HCT116 (cell line): ENCODE measurements around the gene DSG1. TPM values are rescaled to one million over a fixed set of nuclear protein-coding genes. Genes with fewer than 3 reads are reported as not detected.

Source experiments
- ATAC-seq: fragments of 200-7000 bp; cut with Tn5 transposase; 2 replicates; pipeline ENCODE4 v1.9.1; 2020; ENCODE audit warnings: mild to moderate bottlenecking, moderate library complexity
- BruUV-seq: library from RNA; stranded (reverse); fragments of 400-500 nt; replicated peaks from 2 replicates; lab custom pipeline; 2021; lab: Mats Ljungman, UMichigan
- CTCF ChIA-PET: fragments of 300-600 bp; sonication (Branson Sonifier 250); formaldehyde crosslinking; loops from one replicate; lab custom pipeline; 2021; ENCODE audit warnings: antibody characterized with exemption; lab: Charles Lee
- POLR2A ChIA-PET: fragments of 300-600, 350-600 bp; sonication (Branson Sonifier 250); formaldehyde crosslinking; loops from one replicate; lab custom pipeline; 2021; ENCODE audit warnings: antibody characterized with exemption; lab: Charles Lee
- RAD21 ChIA-PET, 2 experiments: fragments of 300-600 bp; sonication (Branson Sonifier 250); formaldehyde crosslinking; loops; one replicate each; lab custom pipeline; 2023; ENCODE audit warnings: low total read pairs in 2 of 2; ENCODE audit not compliant: uncharacterized antibody in 2 of 2, unreplicated experiment in 2 of 2, low non-redundant PET in 1 of 2; lab: Charles Lee
- DNase-seq: peaks from one replicate; pipeline ENCODE4 v3.0.0-alpha.2; 2010; ENCODE audit warnings: low read depth, low spot score
- H2AFZ ChIP-seq: fragments of 200-600 bp; shearing (Covaris generic), sonication (generic); 2 replicates; pipeline ENCODE4 v1.6.1; 2017; ENCODE audit warnings: low read depth, mixed run types, mixed read lengths, antibody characterized with exemption, low read length; ENCODE audit not compliant: poor library complexity, severe bottlenecking
- H3K27ac ChIP-seq: 2 replicates; pipeline ENCODE4 v1.5.1; 2012; ENCODE audit warnings: low read depth, low read length
- H3K27me3 ChIP-seq: fragments of 200-600 bp; sonication (generic); 2 replicates; pipeline ENCODE4 v1.6.1; 2016; ENCODE audit warnings: mixed run types, low read length, mixed read lengths; ENCODE audit not compliant: insufficient read depth
- H3K36me3 ChIP-seq, 2 experiments: fragments of 200-500 bp in 1 of 2; fragments of 200-600 bp in 1 of 2; sonication (Bioruptor generic) in 1 of 2; sonication (generic) in 1 of 2; 2 replicates each; pipeline versions ENCODE4 v1.5.1 to v1.6.1; 2014 to 2016; ENCODE audit warnings: low read length in 2 of 2, inconsistent platforms in 1 of 2, mixed read lengths in 1 of 2, mixed run types in 1 of 2; ENCODE audit not compliant: insufficient read depth in 2 of 2, control insufficient read depth in 1 of 2
- H3K4me1 ChIP-seq, 2 experiments: fragments of 200-600 bp in 1 of 2; sonication (generic) in 1 of 2; 2 replicates each; pipeline versions ENCODE4 v1.5.1 to v1.6.1; 2012 to 2017; ENCODE audit warnings: low read length in 2 of 2, inconsistent platforms in 1 of 2, mild to moderate bottlenecking in 1 of 2, mixed read lengths in 1 of 2, mixed run types in 1 of 2, moderate library complexity in 1 of 2; ENCODE audit not compliant: insufficient read depth in 2 of 2, control insufficient read depth in 1 of 2
- H3K4me2 ChIP-seq: fragments of 200-600 bp; sonication (generic); 2 replicates; pipeline ENCODE4 v1.6.1; 2017; ENCODE audit warnings: mixed run types, low read length, mixed read lengths
- H3K4me3 ChIP-seq, 2 experiments: fragments of 200-600 bp in 1 of 2; sonication (generic) in 1 of 2; replicated peaks in 1 of 2; 2 replicates each; pipeline ENCODE4 v1.5.1; 2011 to 2016; ENCODE audit warnings: low read length in 2 of 2, control low read depth in 1 of 2, low read depth in 1 of 2, mild to moderate bottlenecking in 1 of 2, mixed read lengths in 1 of 2, mixed run types in 1 of 2
- H3K79me2 ChIP-seq: fragments of 200-600 bp; sonication (generic); 2 replicates; pipeline ENCODE4 v1.6.1; 2017; ENCODE audit warnings: mild to moderate bottlenecking, mixed run types, low read length, moderate library complexity, mixed read lengths; ENCODE audit not compliant: insufficient read depth
- H3K9ac ChIP-seq: fragments of 200-600 bp; sonication (generic); 2 replicates; pipeline ENCODE4 v1.6.1; 2016; ENCODE audit warnings: low read length, mixed read lengths
- H3K9me2 ChIP-seq: fragments of 200-600 bp; sonication (generic), shearing (Covaris generic); 2 replicates; pipeline ENCODE4 v1.6.1; 2017; ENCODE audit warnings: mixed run types, mild to moderate bottlenecking, moderate library complexity; ENCODE audit not compliant: insufficient read depth
- H3K9me3 ChIP-seq, 2 experiments: fragments of 200-500 bp in 1 of 2; fragments of 200-600 bp in 1 of 2; sonication (Bioruptor generic) in 1 of 2; sonication (generic) in 1 of 2; 2 replicates each; pipeline ENCODE4 v1.6.1; 2014 to 2017; ENCODE audit warnings: low read length in 2 of 2, mixed read lengths in 2 of 2, inconsistent platforms in 1 of 2, low read depth in 1 of 2, mild to moderate bottlenecking in 1 of 2, mixed run types in 1 of 2, moderate library complexity in 1 of 2; ENCODE audit not compliant: control insufficient read depth in 1 of 2, insufficient read depth in 1 of 2
- H4K20me1 ChIP-seq: fragments of 200-600 bp; sonication (generic), shearing (Covaris generic); 2 replicates; pipeline ENCODE4 v1.6.1; 2017; ENCODE audit warnings: mixed run types, mild to moderate bottlenecking, moderate library complexity; ENCODE audit not compliant: insufficient read depth
- EGR1 ChIP-seq: IDR thresholded peaks from 2 replicates; pipeline ENCODE4 v1.6.1; 2012; ENCODE audit warnings: low read depth
- FOSL1 ChIP-seq: IDR thresholded peaks from 2 replicates; pipeline ENCODE4 v1.6.1; 2012; ENCODE audit warnings: low read depth
- JUND ChIP-seq: IDR thresholded peaks from 2 replicates; pipeline ENCODE4 v1.6.1; 2012
- MAX ChIP-seq: IDR thresholded peaks from 2 replicates; pipeline ENCODE4 v1.6.1; 2012
- REST ChIP-seq: IDR thresholded peaks from 2 replicates; pipeline ENCODE4 v1.6.1; 2012; ENCODE audit warnings: low read depth
- SP1 ChIP-seq: IDR thresholded peaks from 2 replicates; pipeline ENCODE4 v1.6.1; 2012; ENCODE audit warnings: low read depth
- TCF7L2 ChIP-seq: IDR thresholded peaks from 2 replicates; pipeline ENCODE4 v1.7.0; 2011; ENCODE audit warnings: borderline replicate concordance, inconsistent platforms; ENCODE audit not compliant: insufficient read depth, insufficient read length; ENCODE audit errors: extremely low read depth
- ZFX ChIP-seq: fragments of 450-650 bp; IDR thresholded peaks from 2 replicates; pipeline ENCODE4 v1.6.1; 2017
- intact Hi-C: fragments of 100-400 bp; cut with micrococcal nuclease; formaldehyde crosslinking; loops from 2 replicates; pipeline ENCODE4 v1.10.0; 2022
- total RNA-seq: library from RNA; stranded (reverse); gene quantifications from one replicate; pipeline ENCODE4 v1.2.1, GENCODE V29; 2021; ENCODE audit not compliant: unreplicated experiment

The DSG1 gene
- total RNA-seq, 1 experiment from 2014 or later: not detected

GRCh38 chr18:31376477-31376876 lies 58.5 kb downstream of the DSG1 start, which contains the start of gene DSG4:
DSG4 (plus strand) TSS chr18:31376777; CDS start chr18:31376912, 135 bp downstream.
- intact Hi-C loops: no loop called here
- no peak for DNase-seq
- Histone ChIP-seq H3K4me3 (no peak within 1 kb of the TSS), H3K9me2 (no peaks in the 10 kb centered on the region; the same call in 1 of the 2 replicates), H3K79me2 (no peaks in the 10 kb centered on the region), H3K36me3 (no peaks in the 10 kb centered on the region), H4K20me1 (no peaks in the 10 kb centered on the region), H3K9me3 (no peaks in the 10 kb centered on the region), H3K27ac (no peak within 1 kb of the TSS), H3K9ac (no peak within 1 kb of the TSS), H3K4me2 (no peak within 1 kb of the TSS), H3K4me1 (no peaks in the 10 kb centered on the region), H2AFZ (no peak within 1 kb of the TSS), H3K27me3 (no peaks in the 10 kb centered on the region)
- BruUV-seq: no TSS peak
- TF ChIP-seq FOSL1 (no peak), TCF7L2 (no peak), ZFX (no peak), JUND (no peak), EGR1 (no peak), REST (no peak), SP1 (no peak), MAX (no peak)
- no peak for ATAC-seq
- ChIA-PET POLR2A (no interaction called here), CTCF (no interaction called here), RAD21 (no interaction called here)
